Keratinocyte (primary cell): ENCODE results near the gene DNMBP. TPM values are rescaled to one million over a fixed set of nuclear protein-coding genes. Genes with fewer than 3 reads are reported as not detected.
"Not testable (repeated sequence)": the region's sequence is repeated elsewhere in the genome, so short reads cannot be mapped to it uniquely, and the experiment has no call there.

Source experiments
- DNase-seq: peaks from one replicate; pipeline ENCODE4 v3.0.0-alpha.2; 2011; ENCODE audit warnings: low read depth, missing footprints, low spot score
- FAIRE-seq: peaks from 2 replicates; lab custom pipeline; 2011; peaks lifted over from hg19 to GRCh38; lab: Jason Lieb, UNC
- H2AFZ ChIP-seq: 2 replicates; pipeline ENCODE4 v1.6.0; 2012; ENCODE audit warnings: low read length, control low read depth, inconsistent platforms; ENCODE audit not compliant: control insufficient read depth
- H3K27ac ChIP-seq: 2 replicates; pipeline ENCODE4 v1.5.1; 2011; ENCODE audit warnings: low read length; ENCODE audit not compliant: control insufficient read depth, insufficient read depth
- H3K27me3 ChIP-seq: 3 replicates; pipeline ENCODE4 v1.6.0; 2011; ENCODE audit warnings: low read length; ENCODE audit not compliant: control insufficient read depth, insufficient read depth; ENCODE audit errors: extremely low read depth
- H3K36me3 ChIP-seq, 2 experiments: 2 replicates in 1 of 2; 3 replicates in 1 of 2; pipeline ENCODE4 v1.5.1; 2011; ENCODE audit warnings: low read length in 2 of 2, mild to moderate bottlenecking in 1 of 2; ENCODE audit not compliant: control insufficient read depth in 2 of 2, insufficient read depth in 2 of 2; ENCODE audit errors: extremely low read depth in 1 of 2
- H3K4me1 ChIP-seq: 3 replicates; pipeline ENCODE4 v1.5.1; 2011; ENCODE audit warnings: low read length; ENCODE audit not compliant: control insufficient read depth, insufficient read depth; ENCODE audit errors: extremely low read depth
- H3K4me2 ChIP-seq: 3 replicates; pipeline ENCODE4 v1.6.0; 2011; ENCODE audit warnings: low read depth, low read length; ENCODE audit not compliant: control insufficient read depth, insufficient read depth; ENCODE audit errors: extremely low read depth
- H3K4me3 ChIP-seq, 3 experiments: fragments of 200-600 bp in 1 of 3; sonication (generic) in 1 of 3; 2 replicates in 2 of 3; 3 replicates in 1 of 3; pipeline ENCODE4 v1.5.1; 2011 to 2016; ENCODE audit warnings: low read length in 3 of 3, mild to moderate bottlenecking in 3 of 3, control low read depth in 2 of 3, inconsistent platforms in 1 of 3, low read depth in 1 of 3, mixed read lengths in 1 of 3, mixed run types in 1 of 3, moderate library complexity in 1 of 3; ENCODE audit not compliant: control insufficient read depth in 2 of 3, insufficient read depth in 2 of 3; ENCODE audit errors: extremely low read depth in 1 of 3
- H3K79me2 ChIP-seq: 2 replicates; pipeline ENCODE4 v1.6.0; 2012; ENCODE audit warnings: low read length; ENCODE audit not compliant: control insufficient read depth, insufficient read depth
- H3K9ac ChIP-seq: 3 replicates; pipeline ENCODE4 v1.6.0; 2011; ENCODE audit warnings: low read length; ENCODE audit not compliant: control insufficient read depth, insufficient read depth; ENCODE audit errors: extremely low read depth
- H3K9me1 ChIP-seq: 3 replicates; pipeline ENCODE4 v1.6.0; 2011; ENCODE audit warnings: low read length; ENCODE audit not compliant: control insufficient read depth, insufficient read depth; ENCODE audit errors: extremely low read depth
- H3K9me3 ChIP-seq: 2 replicates; pipeline ENCODE4 v1.5.1; 2012; ENCODE audit warnings: low read depth, low read length; ENCODE audit not compliant: control insufficient read depth
- H4K20me1 ChIP-seq: 3 replicates; pipeline ENCODE4 v1.6.0; 2011; ENCODE audit warnings: low read length; ENCODE audit not compliant: control insufficient read depth, insufficient read depth; ENCODE audit errors: extremely low read depth
- CTCF ChIP-seq, 3 experiments: IDR thresholded peaks in 1 of 3; conservative IDR thresholded peaks in 1 of 3; optimal IDR thresholded peaks in 1 of 3; 2 replicates in 2 of 3; 3 replicates in 1 of 3; pipeline versions ENCODE3 to v1.5.1; 2011; ENCODE audit warnings: low read length in 3 of 3, mild to moderate bottlenecking in 3 of 3, moderate library complexity in 2 of 3, control low read depth in 1 of 3, inconsistent platforms in 1 of 3; ENCODE audit not compliant: insufficient read depth in 2 of 3; ENCODE audit errors: extremely low read depth in 1 of 3
- EZH2 ChIP-seq: IDR thresholded peaks from one replicate; pipeline ENCODE4 v1.6.1; 2012; ENCODE audit warnings: inconsistent platforms, mild to moderate bottlenecking, low read length, moderate library complexity
- dilution Hi-C: fragments of 300-500 bp; cut with MboI; formaldehyde crosslinking; loops from one replicate; pipeline ENCODE4 v1.7.0; 2020; ENCODE audit warnings: low sequenced_read_pairs; ENCODE audit not compliant: extremely low pct_ligation_motif_present
- polyA plus RNA-seq, 5 experiments: library from polyadenylated mRNA; depleted of rRNA in 3 of 5; stranded (reverse) in 3 of 5; stranded (forward) in 1 of 5; unstranded in 1 of 5; fragments of >200 nt; gene quantifications; 1 replicate in 1 of 5; 2 replicates in 3 of 5; 3 replicates in 1 of 5; pipeline versions ENCODE4 v1.2.1 to v1.2.3, GENCODE V29; 2011 to 2012; ENCODE audit warnings: missing spikeins in 2 of 5, low read depth in 1 of 5, low replicate concordance in 1 of 5

DNMBP gene
- polyA plus RNA-seq, 1 donor (not counting 4 experiments of a cell fraction or from before 2014, with no cell fraction given), result 15.8 TPM

GRCh38 chr10:99869581-99870122, 140.1 kb downstream of the DNMBP start:
- no peaks in the 10 kb centered on the region for H3K36me3 ChIP-seq
- dilution Hi-C loops, result no loop called here
- H3K9me3 ChIP-seq, result no peaks in the 10 kb centered on the region
- no peaks in the 10 kb centered on the region for H4K20me1 ChIP-seq
- no peak overlapping the region for H3K27ac ChIP-seq
- no peak for FAIRE-seq
- no peak for TF ChIP-seq EZH2
- no peak for TF ChIP-seq CTCF (optimal IDR thresholded peaks at IDR 0.05 in 1 of 3, IDR thresholded peaks at IDR 0.05 in 1 of 3, conservative IDR thresholded peaks at IDR 0.05 in 1 of 3; ENCODE audit: extremely low read depth in 1 of 3, insufficient read depth in 2 of 3, low read length in 3 of 3)
- no peak overlapping the region for H3K4me3 ChIP-seq
- DNase-seq, result no peak
- no peak overlapping the region for H3K4me2 ChIP-seq
- no peaks in the 10 kb centered on the region for H3K4me1 ChIP-seq
- no peaks in the 10 kb centered on the region for H3K79me2 ChIP-seq
- no peaks in the 10 kb centered on the region for H3K9me1 ChIP-seq
- no peaks in the 10 kb centered on the region for H3K27me3 ChIP-seq
- H3K9ac ChIP-seq, result no peak overlapping the region
- no peak overlapping the region for H2AFZ ChIP-seq

GRCh38 chr10:99867250-99867649, 142.5 kb downstream of the DNMBP start:
- H3K27me3 ChIP-seq, H3K4me1 ChIP-seq, H3K79me2 ChIP-seq, H4K20me1 ChIP-seq, dilution Hi-C loops, H3K9ac ChIP-seq, H3K9me3 ChIP-seq, H3K27ac ChIP-seq, H3K9me1 ChIP-seq, H3K4me3 ChIP-seq, H3K4me2 ChIP-seq, H2AFZ ChIP-seq, DNase-seq, H3K36me3 ChIP-seq, FAIRE-seq: not testable (repeated sequence)

- FAIRE-seq, result not testable (repeated sequence)
Measured at GRCh38 chr10:99863535-99864240, 146.1 kb downstream of the DNMBP start.

More at GRCh38 chr10:99863535-99864240, 146.1 kb downstream of the DNMBP start:
- H3K4me1 ChIP-seq, H3K27me3 ChIP-seq, dilution Hi-C loops, H4K20me1 ChIP-seq, H2AFZ ChIP-seq, H3K27ac ChIP-seq, DNase-seq, H3K79me2 ChIP-seq, H3K9ac ChIP-seq, H3K9me1 ChIP-seq, H3K36me3 ChIP-seq, H3K9me3 ChIP-seq, H3K4me2 ChIP-seq, H3K4me3 ChIP-seq: not testable (repeated sequence)
